DMS 273 (cell line): ENCODE results near the gene FBN3.
"Not testable (repeated sequence)": the region's sequence is repeated elsewhere in the genome, so short reads cannot be mapped to it uniquely, and the experiment has no call there.

Source experiments
- DNase-seq: peaks from one replicate; lab custom pipeline; 2025; ENCODE audit not compliant: unreplicated experiment; lab: John Stamatoyannopoulos, UW

FBN3 gene

DNA sequence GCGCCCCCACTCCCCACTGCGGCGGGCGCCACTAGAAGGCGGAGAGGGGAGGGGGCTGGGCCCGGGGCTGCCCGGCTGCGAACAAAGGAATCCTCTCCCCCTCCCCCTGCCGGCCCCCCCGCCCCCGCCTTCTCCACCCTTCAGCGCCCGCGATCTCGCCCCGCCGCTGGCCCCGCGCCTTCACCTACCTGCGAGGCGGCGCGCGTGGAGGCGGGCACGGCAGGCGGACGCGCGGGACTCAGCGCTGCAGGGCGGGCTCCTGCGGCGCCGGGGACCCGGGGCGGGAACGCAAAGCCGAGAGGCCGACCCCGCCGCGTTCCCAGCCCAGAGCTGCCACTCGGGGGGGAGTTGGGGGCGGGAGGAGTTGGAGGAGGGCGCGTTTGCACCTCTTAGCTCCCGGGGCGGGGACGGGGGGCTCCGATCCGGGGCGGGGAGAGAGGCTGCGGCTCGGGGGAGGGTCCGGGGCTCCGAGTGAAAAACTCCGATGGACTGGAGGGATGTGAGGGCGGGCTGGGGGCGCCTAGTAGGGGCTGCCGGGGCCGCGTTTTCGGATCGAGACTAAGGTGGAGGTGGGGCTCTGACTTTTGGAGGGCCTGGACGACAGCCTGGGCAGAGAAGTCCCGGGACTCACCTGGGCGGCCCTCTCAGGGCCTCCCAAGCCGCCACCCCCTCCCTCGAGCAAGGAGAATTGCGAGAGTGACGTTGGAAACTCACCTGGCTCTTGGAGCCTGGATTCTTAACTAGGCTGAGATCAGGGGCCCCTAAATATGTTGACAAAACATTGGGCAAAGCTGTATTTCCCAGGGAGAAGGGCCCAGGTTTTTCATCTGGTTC, at the start of gene FBN3:
Gene FBN3 (minus strand): TSS at position 332 of the 834 bp plus-strand sequence. CDS start 2,112 bp downstream, outside the sequence.
- no peak for DNase-seq

GRCh38 chr19:8196271-8196927, 47.0 kb upstream of the FBN3 start:
- DNase-seq = no peak

- DNase-seq = no peak
These were observed 45.3 kb upstream of the FBN3 start for GRCh38 chr19:8194528-8195267.

DNA sequence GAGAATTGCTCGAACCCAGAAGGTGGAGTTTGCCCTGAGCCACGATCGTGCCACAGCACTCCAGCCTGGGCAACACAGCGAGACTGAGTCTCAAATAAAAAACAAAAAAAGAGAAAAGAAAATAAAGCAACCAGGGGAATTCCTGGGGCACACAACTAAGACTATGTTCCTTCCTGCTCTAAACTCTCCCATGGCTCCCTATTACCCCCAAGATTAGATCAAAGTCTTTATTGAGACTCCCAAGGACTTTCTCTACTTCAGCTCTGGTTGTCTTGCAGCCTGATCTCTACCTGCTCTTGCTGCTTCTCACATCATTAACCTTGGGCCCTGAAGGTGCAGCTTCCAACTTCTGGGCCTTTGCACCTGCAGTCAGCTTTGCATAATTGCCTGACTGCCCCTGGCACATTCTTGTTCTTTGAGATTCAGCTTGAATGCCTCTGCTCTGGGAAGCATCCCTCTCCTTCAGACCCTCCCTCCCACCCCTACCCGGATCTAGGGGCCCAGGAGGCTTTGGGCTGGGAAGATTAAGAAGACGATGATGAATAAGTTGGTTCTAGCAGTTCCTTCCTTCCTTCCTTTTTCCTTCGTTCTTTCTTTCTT, 42.9 kb upstream of the FBN3 start:
- no peak for DNase-seq

GRCh38 chr19:8185343-8186068, 36.1 kb upstream of the FBN3 start:
- DNase-seq = no peak

DNA sequence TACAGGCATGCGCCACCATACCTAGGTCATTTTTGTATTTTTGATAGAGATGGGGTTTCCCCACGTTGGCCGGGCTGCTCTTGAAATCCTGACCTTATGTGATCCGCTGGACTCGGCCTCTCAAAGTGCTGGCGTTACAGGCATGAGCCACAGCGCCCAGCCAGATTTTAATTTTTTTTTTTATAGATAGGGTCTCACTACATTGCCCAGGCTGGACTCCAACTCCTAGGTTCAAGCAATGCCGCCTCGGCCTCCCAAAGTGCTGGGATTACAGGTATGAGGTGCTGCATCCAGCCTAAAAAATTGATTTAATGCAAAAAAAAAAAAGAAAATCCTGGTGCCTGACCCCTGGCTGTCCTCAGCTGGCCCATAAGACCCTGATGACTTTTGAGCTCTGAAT, 34.9 kb upstream of the FBN3 start:
- DNase-seq = no peak

- no peak for DNase-seq
These were observed 30.6 kb upstream of the FBN3 start for GRCh38 chr19:8180018-8180417.

GRCh38 chr19:8174706-8175105, 25.3 kb upstream of the FBN3 start:
- DNase-seq = no peak

DNA sequence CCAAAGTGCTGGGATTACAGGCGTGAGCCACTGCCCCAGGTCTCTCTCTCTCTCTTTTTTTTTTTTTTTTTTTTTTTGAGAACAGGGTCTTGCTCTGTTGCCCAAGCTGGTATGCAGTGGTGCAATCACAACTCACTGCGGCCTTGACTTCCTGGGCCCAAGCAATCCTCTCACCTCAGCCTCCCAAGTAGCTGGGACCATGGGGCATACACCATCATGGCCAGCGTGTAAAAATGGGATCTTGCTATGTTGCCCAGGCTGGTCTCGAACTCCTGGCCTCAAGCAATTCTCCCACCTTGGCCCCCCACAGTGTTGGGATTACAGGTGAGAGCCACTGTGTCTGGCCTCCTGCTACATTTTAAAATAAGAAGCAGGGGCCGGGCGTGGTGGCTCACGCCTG, 19.1 kb upstream of the FBN3 start:
- no peak for DNase-seq

- peak; percentile 39 for DNase-seq
These were observed 18.6 kb upstream of the FBN3 start for GRCh38 chr19:8167985-8168384.

- DNase-seq = no peak
These were observed 14.4 kb upstream of the FBN3 start for GRCh38 chr19:8163759-8164158.

DNA sequence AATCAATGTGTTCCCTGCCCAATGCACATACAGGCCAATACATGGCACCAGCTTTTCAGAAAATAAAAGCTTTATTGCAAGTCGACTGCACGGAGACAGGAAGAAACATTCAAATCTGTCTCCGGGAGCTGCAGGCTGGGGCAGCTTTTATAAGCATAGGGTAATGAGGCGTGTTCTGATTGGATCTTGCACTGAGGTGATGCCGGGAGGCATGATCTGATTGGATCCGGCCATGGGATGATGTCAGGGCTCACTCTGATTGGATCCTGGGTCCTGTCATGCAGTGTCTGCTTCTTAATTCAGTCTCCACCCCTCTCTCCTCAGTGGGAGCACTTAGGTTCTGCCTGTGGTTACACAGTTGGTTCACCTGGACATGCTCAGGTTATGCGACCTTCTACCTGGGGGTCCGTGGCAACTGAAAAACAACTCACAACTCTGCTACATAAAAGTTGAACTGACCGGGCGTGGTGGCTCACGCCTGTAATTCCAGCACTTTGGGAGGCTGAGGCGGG, 11.8 kb upstream of the FBN3 start:
- peak; percentile 68 for DNase-seq

DNA sequence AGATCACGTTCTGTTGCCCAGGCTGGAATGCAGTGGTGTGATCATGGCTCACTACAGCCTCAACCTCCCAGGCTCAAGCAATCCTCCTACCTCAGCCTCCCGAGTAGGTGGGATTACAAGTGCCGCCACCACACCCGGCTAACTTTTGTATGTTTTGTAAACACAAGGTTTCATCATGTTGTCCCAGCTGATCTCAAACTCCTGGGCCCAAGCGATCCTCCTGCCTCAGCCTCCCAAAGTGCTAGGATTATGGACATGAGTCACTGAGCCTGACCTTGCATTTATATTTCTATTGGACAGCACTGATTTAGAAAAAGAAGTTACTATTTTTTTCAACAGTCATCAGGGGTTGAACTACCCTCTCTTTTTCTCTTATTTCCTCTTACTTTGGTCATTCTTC, 9.9 kb upstream of the FBN3 start:
- DNase-seq = not testable (repeated sequence)

DNA sequence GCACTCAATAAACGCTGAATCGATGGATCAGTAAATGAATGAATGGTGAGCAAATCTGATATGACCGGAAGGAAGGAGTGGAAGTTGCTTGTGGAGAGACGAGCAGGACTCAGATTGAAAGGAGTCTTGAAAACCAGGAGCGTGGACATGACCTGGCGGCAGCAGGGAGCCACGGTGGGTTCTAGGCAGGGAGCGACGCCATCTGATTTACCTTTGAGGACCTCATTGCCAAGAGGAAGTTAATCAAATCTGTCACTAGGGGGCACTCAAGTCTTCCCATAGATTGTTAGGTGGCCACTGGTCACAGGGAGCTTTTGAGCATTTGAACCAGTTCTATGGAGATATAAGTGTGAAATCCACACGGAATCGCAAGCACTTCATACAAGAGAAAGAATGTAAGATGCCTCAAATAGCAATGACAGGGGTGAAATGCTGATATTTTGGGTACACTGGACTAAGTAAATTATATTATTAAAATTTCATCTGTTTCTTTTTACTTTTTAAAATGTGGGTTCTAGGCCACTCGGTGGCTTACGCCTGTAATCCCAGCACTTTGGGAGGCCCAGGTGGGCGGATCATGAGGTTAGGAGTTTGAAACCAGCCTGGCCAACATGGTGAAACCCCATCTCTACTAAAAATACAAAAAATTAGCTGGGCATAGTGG, 9.2 kb upstream of the FBN3 start:
- DNase-seq = peak; percentile 91

- DNase-seq = no peak
These were observed 5.9 kb upstream of the FBN3 start for GRCh38 chr19:8155318-8155717.

- DNase-seq = peak; percentile 28
These were observed 4.6 kb upstream of the FBN3 start for GRCh38 chr19:8154014-8154413.

DNA sequence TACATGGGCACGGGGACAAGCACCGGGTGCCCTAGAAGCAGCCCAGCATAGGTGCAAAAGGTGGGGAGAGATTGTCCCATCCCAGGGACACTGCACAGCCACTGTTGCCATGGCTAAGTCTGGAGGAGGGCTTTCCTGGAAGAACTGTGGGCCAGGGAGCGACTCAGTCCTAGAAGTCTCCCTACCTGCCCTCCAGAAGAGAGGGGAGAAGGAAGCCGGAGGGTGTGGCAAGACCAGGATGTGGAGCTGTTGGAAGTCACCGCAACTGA, 2.3 kb upstream of the FBN3 start:
- peak; percentile 27 for DNase-seq

- DNase-seq = no peak
These were observed 1.8 kb upstream of the FBN3 start for GRCh38 chr19:8150998-8151766.

- no peak for DNase-seq
These were observed 930 bp upstream of the FBN3 start for GRCh38 chr19:8150178-8150865.
